DMS114 treated with DMSO at 0.1 percent for 48 hours (cell line): Measurements from ENCODE around the gene HK3.

Experiments used
- DNase-seq: peaks from one replicate; lab custom pipeline; 2025; ENCODE audit not compliant: unreplicated experiment; lab: John Stamatoyannopoulos, UW

Gene HK3

DNA sequence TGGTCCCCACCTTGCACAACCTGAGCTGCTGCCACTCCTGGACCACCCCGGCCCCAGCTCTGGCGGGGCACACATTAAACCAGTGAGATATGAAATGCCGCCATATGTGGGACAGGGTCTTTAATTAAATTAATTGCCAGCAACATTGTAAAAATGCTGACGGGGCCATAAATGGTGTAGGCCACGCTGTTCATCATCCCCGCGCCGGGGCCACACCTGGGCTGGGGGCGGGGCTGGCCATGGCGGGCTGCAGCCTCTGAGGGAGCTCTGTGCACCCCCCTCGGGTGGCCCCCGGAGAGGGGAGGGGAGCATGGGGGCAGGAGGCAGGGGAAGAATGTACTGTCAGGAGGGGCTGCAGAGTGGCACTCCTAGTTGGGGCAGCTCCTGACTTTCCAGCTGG, 47.8 kb downstream of the HK3 start:
- DNase-seq = no peak

DNA sequence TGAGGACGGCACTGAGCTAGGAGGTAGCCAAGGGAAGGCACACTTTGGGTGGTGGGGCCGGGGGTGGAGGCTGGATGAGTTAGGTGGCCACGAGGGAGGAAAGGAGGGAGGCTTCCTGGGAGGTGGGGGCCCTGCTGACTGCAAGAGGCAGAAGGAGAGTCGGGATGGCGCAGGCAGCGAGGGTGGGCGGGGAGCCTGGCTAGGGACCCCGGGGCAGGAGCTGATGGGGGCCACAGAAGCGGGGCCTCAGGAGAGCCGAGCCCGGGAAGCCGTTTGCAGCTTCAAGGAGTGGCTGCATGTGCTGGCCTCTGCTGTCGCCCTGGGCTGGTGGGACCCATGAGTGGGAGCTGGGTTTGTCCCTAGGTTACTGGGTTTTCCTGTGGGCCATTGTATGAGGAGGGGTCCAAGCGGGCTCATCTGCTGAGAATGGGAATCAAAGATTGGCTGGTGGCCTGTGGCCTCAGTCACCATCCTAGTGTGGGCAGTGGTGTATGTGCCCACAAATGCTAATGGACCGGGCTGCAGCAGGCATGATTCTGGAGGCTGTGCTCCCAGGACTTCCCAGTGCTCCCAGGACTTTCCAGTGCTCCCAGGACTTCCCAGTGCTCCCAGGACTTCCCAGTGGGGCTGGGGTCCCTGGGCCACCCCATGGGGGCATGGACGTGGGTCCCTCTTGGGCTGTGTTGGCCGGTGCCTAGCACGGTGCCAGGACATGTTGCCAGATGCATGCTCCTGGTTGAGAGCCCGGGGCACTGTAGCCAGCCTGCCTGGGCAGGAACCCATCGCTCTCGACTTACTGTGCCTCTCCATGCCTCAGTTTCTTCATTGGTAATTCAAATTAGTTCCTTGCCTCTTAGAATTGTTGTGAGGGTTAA, 48.5 kb downstream of the HK3 start:
- no peak for DNase-seq

DNA sequence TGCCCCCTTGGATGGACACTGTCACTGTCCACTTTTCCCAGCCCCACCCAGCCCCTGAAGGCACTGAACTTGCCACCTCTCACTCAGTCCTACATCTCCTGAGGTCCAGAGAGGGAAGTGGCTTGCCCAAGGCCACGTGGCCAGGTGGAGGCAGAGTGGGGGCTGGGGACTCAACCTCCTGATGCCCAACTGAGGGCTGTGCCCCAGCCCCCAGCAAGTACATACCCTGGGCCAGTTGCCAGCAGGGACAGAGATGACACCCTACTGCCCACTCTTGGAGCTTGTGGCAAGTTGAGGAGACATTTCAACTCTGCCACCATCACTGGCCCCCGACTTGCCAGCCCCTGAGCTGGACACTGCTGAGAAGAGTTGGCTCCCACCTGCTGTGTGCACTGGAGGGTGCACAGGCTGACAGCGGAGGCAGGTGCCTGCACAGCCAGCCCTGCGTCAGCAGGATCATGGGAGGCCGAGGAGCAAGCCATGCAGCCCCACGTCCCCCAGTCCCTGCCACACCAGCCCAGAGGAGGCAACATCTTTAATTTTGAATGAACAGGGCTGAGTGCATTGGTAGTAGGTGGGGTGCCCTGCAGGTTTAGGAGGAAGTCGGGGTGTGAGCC, 49.4 kb downstream of the HK3 start:
- DNase-seq = no peak

GRCh38 chr5:176848651-176849050, 50.5 kb downstream of the HK3 start:
- DNase-seq = no peak

GRCh38 chr5:176847726-176848290, 51.3 kb downstream of the HK3 start:
- DNase-seq = no peak

- no peak for DNase-seq
These were observed 52.0 kb downstream of the HK3 start for GRCh38 chr5:176847148-176847547.

GRCh38 chr5:176846335-176847140, 52.6 kb downstream of the HK3 start:
- DNase-seq = no peak

DNA sequence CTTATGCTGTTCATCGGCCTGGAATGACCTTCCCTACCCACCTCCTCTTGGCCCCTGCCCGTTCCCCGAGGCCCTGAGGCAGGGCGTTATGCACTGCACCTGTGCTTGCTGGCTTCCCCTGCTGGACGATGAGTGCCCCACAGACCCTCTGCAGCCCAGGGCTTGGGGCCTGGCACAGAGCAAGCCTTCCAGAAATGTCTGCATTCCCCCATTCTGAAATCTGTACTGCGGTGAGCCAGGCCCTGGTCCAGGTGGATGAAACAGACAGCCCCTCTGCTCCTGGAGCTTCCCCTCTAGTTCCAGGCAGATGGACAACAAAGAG, 53.8 kb downstream of the HK3 start:
- DNase-seq = no peak

DNA sequence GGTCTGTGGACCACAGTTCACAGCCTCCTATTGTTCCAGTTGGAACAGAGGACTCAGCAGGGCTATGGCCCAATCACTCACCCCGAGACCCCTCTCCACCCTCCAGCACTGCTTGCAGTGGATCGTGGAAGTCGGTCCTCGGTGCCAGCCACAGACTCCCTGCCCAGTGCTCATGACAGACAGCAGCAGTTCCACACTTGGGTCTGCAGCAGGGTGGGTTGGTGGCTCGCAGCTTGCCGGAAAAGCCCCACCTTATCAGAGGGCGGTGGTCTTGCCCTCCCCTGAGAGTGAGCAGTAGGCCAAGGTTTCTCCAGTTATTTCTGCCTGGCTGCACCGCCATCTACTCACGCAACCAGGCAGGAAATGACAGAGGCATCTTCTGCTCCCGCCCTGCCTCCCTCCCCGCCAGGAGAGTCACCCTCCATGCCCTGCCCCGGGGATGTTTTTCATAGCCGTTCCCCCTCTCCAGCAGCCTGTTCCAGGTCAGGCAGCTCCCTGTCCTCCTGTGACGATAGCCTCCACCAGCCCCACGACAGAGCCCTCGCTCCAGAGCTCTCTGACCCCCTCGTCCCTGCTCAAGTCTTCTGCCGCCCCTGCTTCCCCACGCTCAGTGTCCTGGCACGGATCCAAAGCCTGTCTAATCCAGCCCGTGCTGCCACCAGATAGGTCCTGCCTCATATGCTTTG, 54.3 kb downstream of the HK3 start:
- DNase-seq = no peak

DNA sequence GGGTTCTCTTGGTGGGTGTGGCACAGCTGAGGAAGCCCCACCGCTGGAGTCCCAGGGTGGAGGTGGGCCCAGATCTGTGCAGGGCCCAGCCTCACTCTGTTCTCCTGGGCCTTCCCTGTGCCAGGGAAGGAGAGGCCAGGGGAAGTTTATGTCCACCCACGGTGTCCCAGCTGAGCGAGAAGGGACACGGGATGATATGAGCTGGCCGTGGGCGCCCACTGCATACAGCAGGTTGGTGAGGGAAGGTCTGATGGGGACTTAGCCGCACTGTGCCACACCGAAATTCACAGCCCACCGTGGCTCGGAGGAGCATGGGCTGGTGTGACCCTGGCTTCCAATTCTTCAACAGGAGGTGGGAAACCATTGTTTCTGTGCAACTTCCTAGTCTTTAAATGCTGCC, 54.9 kb downstream of the HK3 start:
- DNase-seq = no peak

- no peak for DNase-seq
These were observed 55.5 kb downstream of the HK3 start for GRCh38 chr5:176843673-176844072.

DNA sequence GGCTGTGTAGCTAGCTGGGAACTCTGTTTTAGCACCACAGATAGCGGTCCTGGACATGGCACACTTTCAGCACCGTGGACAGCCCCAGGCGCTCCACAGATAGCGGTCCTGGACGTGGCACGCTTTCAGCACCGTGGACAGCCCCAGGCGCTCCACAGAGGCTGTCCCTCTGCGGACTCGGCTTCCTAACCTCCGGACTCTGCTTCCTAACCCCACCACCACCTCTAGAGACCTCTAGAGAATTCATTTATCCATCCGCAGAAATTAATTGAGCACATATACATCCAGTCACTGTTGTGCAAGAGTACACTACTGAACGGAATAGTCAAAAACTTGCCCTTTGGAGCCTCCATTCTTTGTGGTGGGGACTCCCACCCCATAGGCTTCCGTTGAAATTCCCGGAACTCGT, 61.4 kb downstream of the HK3 start:
- no peak for DNase-seq

- DNase-seq = no peak
These were observed 62.1 kb downstream of the HK3 start for GRCh38 chr5:176836811-176837706.

- DNase-seq = no peak
These were observed 63.2 kb downstream of the HK3 start for GRCh38 chr5:176835918-176836317.

- no peak for DNase-seq
These were observed 65.9 kb downstream of the HK3 start for GRCh38 chr5:176833286-176833685.

GRCh38 chr5:176832162-176832561, 67.0 kb downstream of the HK3 start:
- DNase-seq = no peak

- no peak for DNase-seq
These were observed 67.7 kb downstream of the HK3 start for GRCh38 chr5:176831425-176831824.

GRCh38 chr5:176830995-176831423, 68.1 kb downstream of the HK3 start:
- no peak for DNase-seq
